Testis (tissue), 2 donors: ENCODE data around the gene FSIP1.

Source experiments
- POLR2A ChIP-seq: fragments of 450-650 bp; IDR thresholded peaks from one replicate; pipeline ENCODE4 v1.6.1; 2017; ENCODE audit warnings: antibody characterized with exemption, mild to moderate bottlenecking, moderate library complexity
- TF ChIP-seq, protein P1 (sequence below), 3 experiments: fragments of 450-650 bp in 2 of 3; fragments of 200-600 bp in 1 of 3; sonication (generic) in 1 of 3; IDR thresholded peaks; one replicate each; pipeline ENCODE4 v1.5.1; 2016 to 2019; ENCODE audit warnings: antibody characterized with exemption in 3 of 3, mild to moderate bottlenecking in 2 of 3, moderate library complexity in 1 of 3

DNA sequence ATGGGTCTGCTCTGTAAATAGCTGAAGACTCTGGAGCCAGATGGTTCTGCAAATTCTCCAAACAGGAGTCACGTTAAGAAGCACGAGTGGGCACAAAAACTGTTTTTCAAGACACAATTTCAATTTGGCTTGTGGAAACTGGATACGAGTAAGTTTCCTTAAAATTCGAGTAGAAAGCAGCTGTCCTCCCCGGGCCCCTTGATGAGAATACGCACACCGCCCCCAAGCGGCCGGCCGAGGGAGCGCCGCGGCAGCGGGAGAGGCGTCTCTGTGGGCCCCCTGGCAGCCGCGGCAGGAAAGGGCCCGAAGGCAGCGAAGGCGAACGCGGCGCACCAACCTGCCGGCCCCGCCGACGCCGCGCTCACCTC, 202.5 kb downstream of the FSIP1 start:
- TF ChIP-seq, protein P1, sequence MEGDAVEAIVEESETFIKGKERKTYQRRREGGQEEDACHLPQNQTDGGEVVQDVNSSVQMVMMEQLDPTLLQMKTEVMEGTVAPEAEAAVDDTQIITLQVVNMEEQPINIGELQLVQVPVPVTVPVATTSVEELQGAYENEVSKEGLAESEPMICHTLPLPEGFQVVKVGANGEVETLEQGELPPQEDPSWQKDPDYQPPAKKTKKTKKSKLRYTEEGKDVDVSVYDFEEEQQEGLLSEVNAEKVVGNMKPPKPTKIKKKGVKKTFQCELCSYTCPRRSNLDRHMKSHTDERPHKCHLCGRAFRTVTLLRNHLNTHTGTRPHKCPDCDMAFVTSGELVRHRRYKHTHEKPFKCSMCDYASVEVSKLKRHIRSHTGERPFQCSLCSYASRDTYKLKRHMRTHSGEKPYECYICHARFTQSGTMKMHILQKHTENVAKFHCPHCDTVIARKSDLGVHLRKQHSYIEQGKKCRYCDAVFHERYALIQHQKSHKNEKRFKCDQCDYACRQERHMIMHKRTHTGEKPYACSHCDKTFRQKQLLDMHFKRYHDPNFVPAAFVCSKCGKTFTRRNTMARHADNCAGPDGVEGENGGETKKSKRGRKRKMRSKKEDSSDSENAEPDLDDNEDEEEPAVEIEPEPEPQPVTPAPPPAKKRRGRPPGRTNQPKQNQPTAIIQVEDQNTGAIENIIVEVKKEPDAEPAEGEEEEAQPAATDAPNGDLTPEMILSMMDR (IDR thresholded peaks at IDR 0.05), result peak; percentile 97 to 98 (median 97)
- TF ChIP-seq POLR2A, result no peak
